Measurements from ENCODE around the gene SRD5A3. TPM values are rescaled to one million over a fixed set of nuclear protein-coding genes. Genes with fewer than 3 reads are reported as not detected.

The SRD5A3 gene
- total and polyA plus RNA-seq, 4 donors, result 5.2 to 18.2 (median 9.5) TPM

DNA sequence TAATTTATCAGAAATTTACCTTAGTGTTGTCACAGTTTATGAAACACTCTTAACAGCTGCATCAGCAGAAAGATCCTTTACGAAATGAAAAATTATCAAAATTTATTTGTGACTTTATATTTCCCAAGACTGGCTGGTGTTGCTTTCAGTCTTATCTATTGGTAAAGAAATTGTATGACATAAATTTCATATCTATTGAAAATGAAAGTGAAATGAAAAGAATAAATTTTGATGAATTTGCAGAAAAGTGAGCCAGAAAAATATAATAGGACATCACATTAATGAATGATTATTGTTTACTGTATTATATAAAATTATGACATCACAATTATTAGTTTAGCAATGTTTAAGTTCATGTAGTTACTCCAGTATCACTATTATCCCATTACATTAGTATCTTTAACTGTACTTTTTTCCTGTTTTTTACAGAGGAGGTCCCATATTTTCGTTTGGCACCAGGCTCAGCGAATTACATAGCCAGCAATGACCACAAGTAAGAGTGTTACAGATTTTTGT is 36.5 kb downstream of the SRD5A3 start:
- H3K4me3 ChIP-seq (ENCODE audit: low read depth in 1 of 3, low read length in 3 of 3), result no peak overlapping the region
- no peaks in the 10 kb centered on the region for H3K4me1 ChIP-seq (ENCODE audit: control insufficient read depth in 4 of 4, insufficient read depth in 4 of 4, low read length in 3 of 4)
- no peaks in the 10 kb centered on the region for H3K9me3 ChIP-seq (ENCODE audit: control insufficient read depth in 4 of 4, low read length in 3 of 4)
- 82% methylated on average over 3 of the region's 3 CpGs for WGBS
- DNase-seq (ENCODE audit: low spot score), result no peak
- H3K27ac ChIP-seq (ENCODE audit: low read depth in 1 of 2, low read length in 2 of 2), result no peak overlapping the region
- no peaks in the 10 kb centered on the region for H3K27me3 ChIP-seq (ENCODE audit: control insufficient read depth in 4 of 4, insufficient read depth in 4 of 4, low read length in 3 of 4)
- no peak overlapping the region for H3K9ac ChIP-seq (ENCODE audit: low read depth in 1 of 2, low read length in 2 of 2)
- TF ChIP-seq HNF4G (IDR thresholded peaks at IDR 0.05), result no peak
- TF ChIP-seq, protein P1, sequence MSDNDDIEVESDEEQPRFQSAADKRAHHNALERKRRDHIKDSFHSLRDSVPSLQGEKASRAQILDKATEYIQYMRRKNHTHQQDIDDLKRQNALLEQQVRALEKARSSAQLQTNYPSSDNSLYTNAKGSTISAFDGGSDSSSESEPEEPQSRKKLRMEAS (IDR thresholded peaks at IDR 0.05), result no peak
- TF ChIP-seq JUND (IDR thresholded peaks at IDR 0.05), result no peak
- TF ChIP-seq FOXA2 (IDR thresholded peaks at IDR 0.05), result no peak
- TF ChIP-seq, protein P2, sequence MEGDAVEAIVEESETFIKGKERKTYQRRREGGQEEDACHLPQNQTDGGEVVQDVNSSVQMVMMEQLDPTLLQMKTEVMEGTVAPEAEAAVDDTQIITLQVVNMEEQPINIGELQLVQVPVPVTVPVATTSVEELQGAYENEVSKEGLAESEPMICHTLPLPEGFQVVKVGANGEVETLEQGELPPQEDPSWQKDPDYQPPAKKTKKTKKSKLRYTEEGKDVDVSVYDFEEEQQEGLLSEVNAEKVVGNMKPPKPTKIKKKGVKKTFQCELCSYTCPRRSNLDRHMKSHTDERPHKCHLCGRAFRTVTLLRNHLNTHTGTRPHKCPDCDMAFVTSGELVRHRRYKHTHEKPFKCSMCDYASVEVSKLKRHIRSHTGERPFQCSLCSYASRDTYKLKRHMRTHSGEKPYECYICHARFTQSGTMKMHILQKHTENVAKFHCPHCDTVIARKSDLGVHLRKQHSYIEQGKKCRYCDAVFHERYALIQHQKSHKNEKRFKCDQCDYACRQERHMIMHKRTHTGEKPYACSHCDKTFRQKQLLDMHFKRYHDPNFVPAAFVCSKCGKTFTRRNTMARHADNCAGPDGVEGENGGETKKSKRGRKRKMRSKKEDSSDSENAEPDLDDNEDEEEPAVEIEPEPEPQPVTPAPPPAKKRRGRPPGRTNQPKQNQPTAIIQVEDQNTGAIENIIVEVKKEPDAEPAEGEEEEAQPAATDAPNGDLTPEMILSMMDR (IDR thresholded peaks at IDR 0.05; ENCODE audit: low read depth, low read length, missing input control), result no peak
- TF ChIP-seq, protein P3, sequence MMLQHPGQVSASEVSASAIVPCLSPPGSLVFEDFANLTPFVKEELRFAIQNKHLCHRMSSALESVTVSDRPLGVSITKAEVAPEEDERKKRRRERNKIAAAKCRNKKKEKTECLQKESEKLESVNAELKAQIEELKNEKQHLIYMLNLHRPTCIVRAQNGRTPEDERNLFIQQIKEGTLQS (IDR thresholded peaks at IDR 0.05), result no peak
- H3K36me3 ChIP-seq (ENCODE audit: control insufficient read depth in 4 of 4, insufficient read depth in 3 of 4, low read depth in 1 of 4, low read length in 3 of 4), result no peaks in the 10 kb centered on the region

DNA sequence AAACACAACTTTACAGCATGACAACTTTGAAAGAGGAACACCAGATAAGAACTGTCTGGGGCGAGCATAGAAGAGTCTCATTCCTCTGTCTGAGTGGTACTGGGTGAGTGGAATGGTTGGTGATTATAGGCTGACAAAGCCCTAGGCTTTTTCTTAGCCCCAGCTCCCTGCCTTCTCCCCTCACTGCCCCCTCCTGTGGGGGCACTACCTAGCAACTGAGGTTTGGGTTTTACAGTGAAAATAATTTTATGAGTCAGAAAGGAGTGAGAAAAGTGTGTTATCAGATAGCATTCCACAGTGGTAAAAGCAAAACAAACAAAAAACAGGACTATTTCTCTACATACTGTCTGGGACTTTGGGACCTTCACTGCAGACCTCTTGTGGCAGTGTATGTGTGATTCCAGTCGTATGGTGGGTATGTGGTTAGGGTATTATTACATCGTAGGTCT is 39.2 kb downstream of the SRD5A3 start:
- Histone ChIP-seq H3K36me3 (ENCODE audit: control insufficient read depth in 4 of 4, insufficient read depth in 3 of 4, low read depth in 1 of 4, low read length in 3 of 4) (no peaks in the 10 kb centered on the region), H3K9me3 (ENCODE audit: control insufficient read depth in 4 of 4, low read length in 3 of 4) (no peaks in the 10 kb centered on the region), H3K27me3 (ENCODE audit: control insufficient read depth in 4 of 4, insufficient read depth in 4 of 4, low read length in 3 of 4) (no peaks in the 10 kb centered on the region), H3K27ac (ENCODE audit: low read depth in 1 of 2, low read length in 2 of 2) (no peak overlapping the region), H3K4me3 (ENCODE audit: low read depth in 1 of 3, low read length in 3 of 3) (no peak overlapping the region), H3K9ac (ENCODE audit: low read depth in 1 of 2, low read length in 2 of 2) (no peak overlapping the region), H3K4me1 (ENCODE audit: control insufficient read depth in 4 of 4, insufficient read depth in 4 of 4, low read length in 3 of 4) (no peaks in the 10 kb centered on the region)
- TF ChIP-seq RAD21 (IDR thresholded peaks at IDR 0.05) (no peak), HNF4G (IDR thresholded peaks at IDR 0.05) (no peak), FOXA2 (IDR thresholded peaks at IDR 0.05) (no peak), RXRA (IDR thresholded peaks at IDR 0.05) (no peak), GABPA (IDR thresholded peaks at IDR 0.05 in 1 of 2, conservative IDR thresholded peaks at IDR 0.05 in 1 of 2) (no peak)
- TF ChIP-seq, protein P2 (IDR thresholded peaks at IDR 0.05; ENCODE audit: low read depth, low read length, missing input control), result no peak
- TF ChIP-seq, protein P1 (IDR thresholded peaks at IDR 0.05), result no peak
- WGBS, result 81% methylated on average over 3 of the region's 3 CpGs
- DNase-seq (ENCODE audit: low spot score), result no peak

DNA sequence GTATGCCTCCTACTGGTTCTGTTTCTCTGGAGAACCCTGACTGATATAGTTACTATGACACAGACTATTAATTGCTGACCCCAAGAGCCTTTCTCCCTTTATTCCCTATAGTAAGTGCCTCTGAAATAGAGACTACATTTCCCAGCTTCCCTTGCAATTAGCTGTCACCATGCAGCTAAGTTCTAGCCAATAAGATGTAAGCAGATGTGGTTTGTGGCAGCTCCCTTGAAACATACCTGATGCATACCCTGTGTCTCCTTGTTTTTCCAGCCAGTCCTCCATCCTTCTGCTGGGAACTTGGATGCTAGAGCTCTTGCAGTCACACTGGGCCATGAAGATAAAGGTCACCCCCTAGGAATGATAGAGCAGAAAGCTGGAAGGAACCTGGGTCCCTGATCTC is 40.0 kb downstream of the SRD5A3 start:
- Histone ChIP-seq H3K4me3 (ENCODE audit: low read depth in 1 of 3, low read length in 3 of 3) (no peak overlapping the region), H3K9me3 (ENCODE audit: control insufficient read depth in 4 of 4, low read length in 3 of 4) (no peaks in the 10 kb centered on the region), H3K36me3 (ENCODE audit: control insufficient read depth in 4 of 4, insufficient read depth in 3 of 4, low read depth in 1 of 4, low read length in 3 of 4) (no peaks in the 10 kb centered on the region), H3K4me1 (ENCODE audit: control insufficient read depth in 4 of 4, insufficient read depth in 4 of 4, low read length in 3 of 4) (no peaks in the 10 kb centered on the region), H3K27ac (ENCODE audit: low read depth in 1 of 2, low read length in 2 of 2) (no peak overlapping the region), H3K9ac (ENCODE audit: low read depth in 1 of 2, low read length in 2 of 2) (no peak overlapping the region), H3K27me3 (ENCODE audit: control insufficient read depth in 4 of 4, insufficient read depth in 4 of 4, low read length in 3 of 4) (no peaks in the 10 kb centered on the region)
- DNase-seq (ENCODE audit: low spot score), result no peak
- no peak for TF ChIP-seq JUND (IDR thresholded peaks at IDR 0.05)
- TF ChIP-seq FOXA1 (IDR thresholded peaks at IDR 0.05), result no peak
- no peak for TF ChIP-seq TAF1 (conservative IDR thresholded peaks at IDR 0.05)
- TF ChIP-seq, protein P1 (IDR thresholded peaks at IDR 0.05), result no peak
- TF ChIP-seq, protein P4, sequence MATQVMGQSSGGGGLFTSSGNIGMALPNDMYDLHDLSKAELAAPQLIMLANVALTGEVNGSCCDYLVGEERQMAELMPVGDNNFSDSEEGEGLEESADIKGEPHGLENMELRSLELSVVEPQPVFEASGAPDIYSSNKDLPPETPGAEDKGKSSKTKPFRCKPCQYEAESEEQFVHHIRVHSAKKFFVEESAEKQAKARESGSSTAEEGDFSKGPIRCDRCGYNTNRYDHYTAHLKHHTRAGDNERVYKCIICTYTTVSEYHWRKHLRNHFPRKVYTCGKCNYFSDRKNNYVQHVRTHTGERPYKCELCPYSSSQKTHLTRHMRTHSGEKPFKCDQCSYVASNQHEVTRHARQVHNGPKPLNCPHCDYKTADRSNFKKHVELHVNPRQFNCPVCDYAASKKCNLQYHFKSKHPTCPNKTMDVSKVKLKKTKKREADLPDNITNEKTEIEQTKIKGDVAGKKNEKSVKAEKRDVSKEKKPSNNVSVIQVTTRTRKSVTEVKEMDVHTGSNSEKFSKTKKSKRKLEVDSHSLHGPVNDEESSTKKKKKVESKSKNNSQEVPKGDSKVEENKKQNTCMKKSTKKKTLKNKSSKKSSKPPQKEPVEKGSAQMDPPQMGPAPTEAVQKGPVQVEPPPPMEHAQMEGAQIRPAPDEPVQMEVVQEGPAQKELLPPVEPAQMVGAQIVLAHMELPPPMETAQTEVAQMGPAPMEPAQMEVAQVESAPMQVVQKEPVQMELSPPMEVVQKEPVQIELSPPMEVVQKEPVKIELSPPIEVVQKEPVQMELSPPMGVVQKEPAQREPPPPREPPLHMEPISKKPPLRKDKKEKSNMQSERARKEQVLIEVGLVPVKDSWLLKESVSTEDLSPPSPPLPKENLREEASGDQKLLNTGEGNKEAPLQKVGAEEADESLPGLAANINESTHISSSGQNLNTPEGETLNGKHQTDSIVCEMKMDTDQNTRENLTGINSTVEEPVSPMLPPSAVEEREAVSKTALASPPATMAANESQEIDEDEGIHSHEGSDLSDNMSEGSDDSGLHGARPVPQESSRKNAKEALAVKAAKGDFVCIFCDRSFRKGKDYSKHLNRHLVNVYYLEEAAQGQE (IDR thresholded peaks at IDR 0.05), result no peak
- TF ChIP-seq FOXA2 (IDR thresholded peaks at IDR 0.05), result no peak
- no peak for TF ChIP-seq GABPA (IDR thresholded peaks at IDR 0.05 in 1 of 2, conservative IDR thresholded peaks at IDR 0.05 in 1 of 2)
- no peak for TF ChIP-seq YY1 (IDR thresholded peaks at IDR 0.05)
- TF ChIP-seq, protein P5, sequence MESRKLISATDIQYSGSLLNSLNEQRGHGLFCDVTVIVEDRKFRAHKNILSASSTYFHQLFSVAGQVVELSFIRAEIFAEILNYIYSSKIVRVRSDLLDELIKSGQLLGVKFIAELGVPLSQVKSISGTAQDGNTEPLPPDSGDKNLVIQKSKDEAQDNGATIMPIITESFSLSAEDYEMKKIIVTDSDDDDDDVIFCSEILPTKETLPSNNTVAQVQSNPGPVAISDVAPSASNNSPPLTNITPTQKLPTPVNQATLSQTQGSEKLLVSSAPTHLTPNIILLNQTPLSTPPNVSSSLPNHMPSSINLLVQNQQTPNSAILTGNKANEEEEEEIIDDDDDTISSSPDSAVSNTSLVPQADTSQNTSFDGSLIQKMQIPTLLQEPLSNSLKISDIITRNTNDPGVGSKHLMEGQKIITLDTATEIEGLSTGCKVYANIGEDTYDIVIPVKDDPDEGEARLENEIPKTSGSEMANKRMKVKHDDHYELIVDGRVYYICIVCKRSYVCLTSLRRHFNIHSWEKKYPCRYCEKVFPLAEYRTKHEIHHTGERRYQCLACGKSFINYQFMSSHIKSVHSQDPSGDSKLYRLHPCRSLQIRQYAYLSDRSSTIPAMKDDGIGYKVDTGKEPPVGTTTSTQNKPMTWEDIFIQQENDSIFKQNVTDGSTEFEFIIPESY (IDR thresholded peaks at IDR 0.05), result no peak
- TF ChIP-seq NR2F2 (IDR thresholded peaks at IDR 0.05), result no peak
- TF ChIP-seq, protein P3 (IDR thresholded peaks at IDR 0.05), result no peak
- TF ChIP-seq RXRA (IDR thresholded peaks at IDR 0.05), result no peak

Measured in liver (tissue), 9 donors.